Uterus (tissue), 2 donors: Measurements from ENCODE around the gene C2orf92.

ENCODE experiments used
- POLR2A ChIP-seq, 2 donors: fragments of 450-650 bp; IDR thresholded peaks; one replicate each; pipeline ENCODE4 v1.6.1; 2016; ENCODE audit warnings: antibody characterized with exemption in 2 of 2, mild to moderate bottlenecking in 1 of 2, moderate library complexity in 1 of 2
- TF ChIP-seq, protein P1 (sequence below), 4 experiments: fragments of 200-600 bp in 2 of 4; fragments of 450-650 bp in 2 of 4; sonication (generic) in 2 of 4; IDR thresholded peaks; one replicate each; pipeline ENCODE4 v1.5.1; 2016 to 2019; ENCODE audit warnings: antibody characterized with exemption in 4 of 4, mild to moderate bottlenecking in 2 of 4, moderate library complexity in 1 of 4

DNA sequence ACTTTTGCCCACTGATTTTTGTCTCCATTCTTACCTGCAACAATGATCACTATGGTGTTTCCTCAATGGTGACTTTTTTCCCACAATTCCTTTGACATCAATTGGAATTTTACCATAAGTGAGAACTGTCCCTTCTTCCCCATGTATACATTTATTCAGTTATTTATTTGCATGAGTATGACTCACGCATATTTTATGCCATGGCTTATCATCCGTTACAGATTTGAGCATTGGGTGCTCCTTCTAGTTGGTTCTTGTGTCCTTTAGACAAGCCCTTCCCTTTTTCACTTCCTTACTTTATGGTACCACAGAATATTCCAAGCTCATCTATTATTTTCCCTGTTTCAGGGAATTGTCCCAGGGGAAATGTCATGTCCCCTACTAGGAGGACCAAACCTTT, 16.0 kb upstream of the C2orf92 start:
- TF ChIP-seq, protein P1, sequence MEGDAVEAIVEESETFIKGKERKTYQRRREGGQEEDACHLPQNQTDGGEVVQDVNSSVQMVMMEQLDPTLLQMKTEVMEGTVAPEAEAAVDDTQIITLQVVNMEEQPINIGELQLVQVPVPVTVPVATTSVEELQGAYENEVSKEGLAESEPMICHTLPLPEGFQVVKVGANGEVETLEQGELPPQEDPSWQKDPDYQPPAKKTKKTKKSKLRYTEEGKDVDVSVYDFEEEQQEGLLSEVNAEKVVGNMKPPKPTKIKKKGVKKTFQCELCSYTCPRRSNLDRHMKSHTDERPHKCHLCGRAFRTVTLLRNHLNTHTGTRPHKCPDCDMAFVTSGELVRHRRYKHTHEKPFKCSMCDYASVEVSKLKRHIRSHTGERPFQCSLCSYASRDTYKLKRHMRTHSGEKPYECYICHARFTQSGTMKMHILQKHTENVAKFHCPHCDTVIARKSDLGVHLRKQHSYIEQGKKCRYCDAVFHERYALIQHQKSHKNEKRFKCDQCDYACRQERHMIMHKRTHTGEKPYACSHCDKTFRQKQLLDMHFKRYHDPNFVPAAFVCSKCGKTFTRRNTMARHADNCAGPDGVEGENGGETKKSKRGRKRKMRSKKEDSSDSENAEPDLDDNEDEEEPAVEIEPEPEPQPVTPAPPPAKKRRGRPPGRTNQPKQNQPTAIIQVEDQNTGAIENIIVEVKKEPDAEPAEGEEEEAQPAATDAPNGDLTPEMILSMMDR (IDR thresholded peaks at IDR 0.05) = no peak
- TF ChIP-seq POLR2A (IDR thresholded peaks at IDR 0.05) = no peak
